ENCODE data around the gene MAST2.
A peak's percentile ranks its signal among the peaks of the same experiment; 100 is the strongest.

MAST2 gene

GRCh38 chr1:45803299-45803780, at the start of gene MAST2:
Gene MAST2 (plus strand): TSS chr1:45803612. CDS start chr1:45803896, 284 bp downstream.
- DNase-seq, result peak; percentile 95

GRCh38 chr1:45755697-45756096, 47.7 kb upstream of the MAST2 start:
- no peak for DNase-seq

- no peak for DNase-seq
These were observed 41.1 kb upstream of the MAST2 start for GRCh38 chr1:45762291-45762690.

GRCh38 chr1:45765999-45766792, 37.2 kb upstream of the MAST2 start:
- DNase-seq, result no peak

GRCh38 chr1:45767035-45767434, 36.4 kb upstream of the MAST2 start:
- DNase-seq, result no peak

- DNase-seq, result no peak
These were observed 34.0 kb upstream of the MAST2 start for GRCh38 chr1:45769261-45769932.

- DNase-seq, result peak; percentile 12
These were observed 30.4 kb upstream of the MAST2 start for GRCh38 chr1:45772971-45773370.

- DNase-seq, result no peak
These were observed 27.6 kb upstream of the MAST2 start for GRCh38 chr1:45775794-45776193.

GRCh38 chr1:45785583-45785982, 17.8 kb upstream of the MAST2 start:
- no peak for DNase-seq

GRCh38 chr1:45787905-45788304, 15.5 kb upstream of the MAST2 start:
- peak; percentile 75 for DNase-seq

- DNase-seq, result no peak
These were observed 13.8 kb upstream of the MAST2 start for GRCh38 chr1:45789601-45790000.

- DNase-seq, result no peak
These were observed 10.7 kb upstream of the MAST2 start for GRCh38 chr1:45792744-45793143.

- DNase-seq, result no peak
These were observed 9.3 kb upstream of the MAST2 start for GRCh38 chr1:45793942-45794604.

- DNase-seq, result peak; percentile 16
These were observed 7.0 kb upstream of the MAST2 start for GRCh38 chr1:45796381-45796780.

GRCh38 chr1:45796946-45797345, 6.5 kb upstream of the MAST2 start:
- DNase-seq, result no peak

GRCh38 chr1:45800899-45801298, 2.5 kb upstream of the MAST2 start:
- DNase-seq, result no peak

- peak; percentile 91 for DNase-seq
These were observed 791 bp upstream of the MAST2 start for GRCh38 chr1:45802343-45803298.

GRCh38 chr1:45803781-45804668, 613 bp downstream of the MAST2 start:
- DNase-seq, result peak; percentile 12

GRCh38 chr1:45804669-45804969, 1.2 kb downstream of the MAST2 start:
- no peak for DNase-seq

- DNase-seq, result no peak
These were observed 2.7 kb downstream of the MAST2 start for GRCh38 chr1:45806129-45806528.

- no peak for DNase-seq
These were observed 6.3 kb downstream of the MAST2 start for GRCh38 chr1:45809761-45810160.

- DNase-seq, result no peak
These were observed 11.4 kb downstream of the MAST2 start for GRCh38 chr1:45814776-45815175.
